PFSK-1 (cell line): ENCODE results near the gene ADGRF5.

Source experiments
- FOXP2 ChIP-seq: optimal IDR thresholded peaks from 2 replicates; pipeline ENCODE3; 2011; ENCODE audit warnings: borderline replicate concordance, control low read depth, inconsistent platforms; ENCODE audit not compliant: insufficient read depth; ENCODE audit errors: extremely low read length, extremely low read depth
- POLR2AphosphoS5 ChIP-seq: IDR thresholded peaks from 2 replicates; pipeline ENCODE4 v1.6.1; 2012; ENCODE audit warnings: low read depth, mild to moderate bottlenecking, control low read depth, low read length, moderate library complexity
- REST ChIP-seq, 2 experiments: IDR thresholded peaks; 2 replicates each; pipeline versions ENCODE4 v1.6.1 to v1.8.0; 2011 to 2012; ENCODE audit warnings: low read depth in 2 of 2, low read length in 2 of 2, control low read depth in 1 of 2, inconsistent platforms in 1 of 2, mild to moderate bottlenecking in 1 of 2, moderate library complexity in 1 of 2; ENCODE audit not compliant: insufficient read depth in 1 of 2
- SIN3A ChIP-seq: IDR thresholded peaks from 2 replicates; pipeline ENCODE4 v1.6.1; 2012; ENCODE audit warnings: mild to moderate bottlenecking, low read length, moderate library complexity, borderline replicate concordance; ENCODE audit not compliant: insufficient read depth
- TAF1 ChIP-seq: IDR thresholded peaks from 2 replicates; pipeline ENCODE4 v1.6.1; 2012; ENCODE audit warnings: low read length, control low read depth, borderline replicate concordance; ENCODE audit not compliant: insufficient read depth

DNA sequence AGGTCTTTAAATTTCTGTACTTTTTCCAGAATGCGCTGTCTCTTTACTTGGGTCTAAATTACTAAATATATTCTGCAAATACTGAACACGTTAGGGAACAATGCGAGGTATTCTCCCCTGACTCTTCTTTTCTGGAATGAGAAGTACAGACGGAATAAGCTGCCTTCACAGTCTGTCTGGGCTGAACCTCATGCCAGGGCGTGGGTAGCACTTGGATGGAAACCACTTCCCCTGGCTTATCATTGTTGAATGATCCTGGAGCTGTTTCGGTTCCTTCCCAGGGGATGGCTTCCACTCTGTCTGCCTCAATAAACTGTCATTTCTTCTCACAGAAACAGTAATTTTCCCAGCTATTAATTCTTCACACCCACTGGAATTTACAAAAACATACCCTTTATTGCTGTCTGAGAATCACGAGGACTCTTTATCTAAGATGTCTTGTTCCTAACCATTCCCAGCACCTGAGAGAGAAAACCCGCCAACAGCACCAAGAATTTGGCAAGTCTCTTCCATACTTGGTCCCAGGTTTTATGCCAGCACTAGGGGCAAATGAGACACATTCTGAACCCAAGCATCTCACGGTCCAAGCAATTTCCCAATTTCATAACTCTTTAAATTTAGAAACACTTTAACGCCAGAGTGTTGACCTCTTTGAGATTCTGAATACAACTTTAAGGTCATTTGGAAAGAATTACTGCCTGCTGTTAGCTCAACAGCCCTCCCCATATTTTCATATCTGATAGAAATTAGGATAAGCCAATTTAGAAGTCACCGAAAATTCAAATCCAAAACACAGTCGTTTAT is 43.2 kb upstream of the ADGRF5 start:
- TF ChIP-seq POLR2AphosphoS5 (no peak), SIN3A (no peak), TAF1 (no peak), REST (IDR thresholded peaks at IDR 0.05; ENCODE audit: insufficient read depth in 1 of 2, low read depth in 2 of 2, low read length in 2 of 2) (no peak), FOXP2 (no peak)
